PC-9 (cell line): ENCODE data around the gene MTA1. TPM values are rescaled to one million over a fixed set of nuclear protein-coding genes. Genes with fewer than 3 reads are reported as not detected.

ENCODE experiments used
- BruUV-seq: library from RNA; stranded (reverse); fragments of 400-500 nt; replicated peaks from 2 replicates; lab custom pipeline; 2021; lab: Mats Ljungman, UMichigan
- CTCF ChIA-PET: fragments of 300-600 bp; sonication (Branson Sonifier 250); formaldehyde crosslinking; loops from one replicate; lab custom pipeline; 2022; ENCODE audit warnings: antibody characterized with exemption; lab: Charles Lee
- POLR2A ChIA-PET: fragments of 300-600 bp; sonication (Branson Sonifier 250); formaldehyde crosslinking; loops from one replicate; lab custom pipeline; 2022; ENCODE audit warnings: antibody characterized with exemption; ENCODE audit not compliant: unreplicated experiment; lab: Charles Lee
- DNase-seq, 2 experiments: peaks; one replicate each; pipeline versions ENCODE4 v3.0.0 to v3.0.0-alpha.2; 2015 to 2022; ENCODE audit warnings: mixed read lengths in 1 of 2
- H2AFZ ChIP-seq: fragments of 200-600 bp; sonication (generic); 2 replicates; pipeline ENCODE4 v1.8.1; 2017; ENCODE audit warnings: antibody characterized with exemption
- H3F3A ChIP-seq: fragments of 200-600 bp; sonication (generic); 2 replicates; pipeline ENCODE4 v1.8.1; 2017; ENCODE audit warnings: antibody characterized with exemption, mild to moderate bottlenecking, low read depth; ENCODE audit not compliant: insufficient read depth
- H3K27ac ChIP-seq: fragments of 200-600 bp; sonication (generic); 2 replicates; pipeline ENCODE4 v1.6.1; 2016; ENCODE audit warnings: mixed run types
- H3K27me3 ChIP-seq: fragments of 200-600 bp; sonication (generic); 2 replicates; pipeline ENCODE4 v1.6.1; 2016; ENCODE audit warnings: low read depth, mixed run types; ENCODE audit not compliant: insufficient read depth
- H3K36me3 ChIP-seq: fragments of 200-600 bp; sonication (generic); 2 replicates; pipeline ENCODE4 v1.6.1; 2016; ENCODE audit warnings: low read depth, mixed run types
- H3K4me1 ChIP-seq: fragments of 200-600 bp; sonication (generic); replicated peaks from 2 replicates; pipeline ENCODE4 v1.6.1; 2016; ENCODE audit warnings: mixed run types; ENCODE audit not compliant: insufficient read depth
- H3K4me2 ChIP-seq: fragments of 200-600 bp; sonication (generic); 2 replicates; pipeline ENCODE4 v1.6.1; 2017; ENCODE audit warnings: mixed run types
- H3K4me3 ChIP-seq: fragments of 200-600 bp; sonication (generic); 2 replicates; pipeline ENCODE4 v1.6.1; 2016; ENCODE audit warnings: mixed run types
- H3K79me2 ChIP-seq: fragments of 200-600 bp; sonication (generic); 2 replicates; pipeline ENCODE4 v1.6.1; 2017; ENCODE audit warnings: low read depth, mixed run types
- H3K9me2 ChIP-seq: fragments of 200-600 bp; sonication (generic); 2 replicates; pipeline ENCODE4 v1.8.1; 2017; ENCODE audit warnings: mild to moderate bottlenecking; ENCODE audit not compliant: insufficient read depth
- H3K9me3 ChIP-seq: fragments of 200-600 bp; sonication (generic); 2 replicates; pipeline ENCODE4 v1.8.1; 2016; ENCODE audit warnings: low read depth; ENCODE audit not compliant: insufficient read depth
- H4K20me1 ChIP-seq: fragments of 200-600 bp; sonication (generic); 2 replicates; pipeline ENCODE4 v1.8.1; 2017; ENCODE audit not compliant: insufficient read depth
- EZH2 ChIP-seq: fragments of 200-600 bp; sonication (generic); IDR thresholded peaks from 2 replicates; pipeline ENCODE4 v1.8.0; 2017; ENCODE audit warnings: antibody characterized with exemption, low read depth
- intact Hi-C: fragments of 100-400 bp; cut with micrococcal nuclease; formaldehyde crosslinking; loops from one replicate; pipeline ENCODE4 v1.10.0; 2022; ENCODE audit not compliant: unreplicated experiment
- total RNA-seq: library from RNA; stranded (reverse); gene quantifications from 2 replicates; pipeline ENCODE4 v1.2.3, GENCODE V29; 2021
- TF ChIP-seq, protein P1 (sequence below): fragments of 200-600 bp; sonication (generic); conservative IDR thresholded peaks from 2 replicates; pipeline ENCODE4 v1.6.1; 2017; ENCODE audit warnings: mixed run types, antibody characterized with exemption, mild to moderate bottlenecking, moderate library complexity

Gene MTA1
- total RNA-seq, 1 experiment from 2014 or later = 124 TPM

DNA sequence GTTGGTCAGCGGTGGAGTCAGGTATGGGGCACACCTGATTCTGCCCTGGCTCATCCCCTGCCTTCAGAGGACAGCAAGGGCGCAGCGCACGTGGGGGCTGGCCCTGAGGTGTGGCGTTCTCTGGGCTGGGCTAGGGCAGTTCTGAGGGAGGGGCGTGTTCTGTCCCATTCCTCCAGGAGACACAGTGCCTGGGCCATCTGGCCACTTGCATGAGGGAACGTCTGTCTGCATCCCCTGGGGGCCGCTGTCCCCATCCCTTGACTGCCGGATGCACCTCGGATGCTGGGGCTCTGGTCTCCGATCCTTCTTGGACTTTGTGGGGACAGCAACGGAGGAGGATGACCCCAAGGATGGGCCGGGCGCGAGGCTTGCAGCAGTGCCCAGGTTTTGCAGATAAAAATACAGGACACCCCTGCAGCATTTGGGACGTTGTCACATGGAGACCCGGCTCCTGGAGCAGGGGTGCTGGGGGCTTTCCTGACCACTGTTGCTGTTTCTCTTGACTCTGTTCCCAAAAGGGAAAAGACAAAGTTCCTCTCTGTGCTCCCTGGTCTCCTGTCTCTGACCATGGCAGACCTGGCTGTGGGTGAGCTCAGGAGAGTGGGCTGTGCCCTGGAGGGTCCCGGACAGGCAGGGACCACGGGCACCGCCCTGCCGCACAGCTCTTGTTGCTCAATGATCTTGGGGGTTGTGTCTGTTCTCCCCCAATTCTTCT is 6.9 kb downstream of the MTA1 start:
- Histone ChIP-seq H3K27me3 (no peaks in the 10 kb centered on the region), H4K20me1 (peaks cover 72% of the 10 kb centered on the region), H3K4me1 (peaks cover 16% of the 10 kb centered on the region), H2AFZ (no peak overlapping the region), H3K36me3 (no peaks in the 10 kb centered on the region), H3K9me2 (no peaks in the 10 kb centered on the region), H3K79me2 (peaks cover 87% of the 10 kb centered on the region), H3K27ac (no peak overlapping the region), H3K4me3 (no peak overlapping the region), H3K9me3 (no peaks in the 10 kb centered on the region), H3F3A (peaks cover 24% of the 10 kb centered on the region), H3K4me2 (no peak overlapping the region)
- ChIA-PET POLR2A (no interaction called here), CTCF (no interaction called here)
- intact Hi-C loops = no loop called here
- TF ChIP-seq, protein P1, sequence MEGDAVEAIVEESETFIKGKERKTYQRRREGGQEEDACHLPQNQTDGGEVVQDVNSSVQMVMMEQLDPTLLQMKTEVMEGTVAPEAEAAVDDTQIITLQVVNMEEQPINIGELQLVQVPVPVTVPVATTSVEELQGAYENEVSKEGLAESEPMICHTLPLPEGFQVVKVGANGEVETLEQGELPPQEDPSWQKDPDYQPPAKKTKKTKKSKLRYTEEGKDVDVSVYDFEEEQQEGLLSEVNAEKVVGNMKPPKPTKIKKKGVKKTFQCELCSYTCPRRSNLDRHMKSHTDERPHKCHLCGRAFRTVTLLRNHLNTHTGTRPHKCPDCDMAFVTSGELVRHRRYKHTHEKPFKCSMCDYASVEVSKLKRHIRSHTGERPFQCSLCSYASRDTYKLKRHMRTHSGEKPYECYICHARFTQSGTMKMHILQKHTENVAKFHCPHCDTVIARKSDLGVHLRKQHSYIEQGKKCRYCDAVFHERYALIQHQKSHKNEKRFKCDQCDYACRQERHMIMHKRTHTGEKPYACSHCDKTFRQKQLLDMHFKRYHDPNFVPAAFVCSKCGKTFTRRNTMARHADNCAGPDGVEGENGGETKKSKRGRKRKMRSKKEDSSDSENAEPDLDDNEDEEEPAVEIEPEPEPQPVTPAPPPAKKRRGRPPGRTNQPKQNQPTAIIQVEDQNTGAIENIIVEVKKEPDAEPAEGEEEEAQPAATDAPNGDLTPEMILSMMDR = no peak
- TF ChIP-seq EZH2 = no peak
- DNase-seq = no peak
- BruUV-seq = no TSS peak

DNA sequence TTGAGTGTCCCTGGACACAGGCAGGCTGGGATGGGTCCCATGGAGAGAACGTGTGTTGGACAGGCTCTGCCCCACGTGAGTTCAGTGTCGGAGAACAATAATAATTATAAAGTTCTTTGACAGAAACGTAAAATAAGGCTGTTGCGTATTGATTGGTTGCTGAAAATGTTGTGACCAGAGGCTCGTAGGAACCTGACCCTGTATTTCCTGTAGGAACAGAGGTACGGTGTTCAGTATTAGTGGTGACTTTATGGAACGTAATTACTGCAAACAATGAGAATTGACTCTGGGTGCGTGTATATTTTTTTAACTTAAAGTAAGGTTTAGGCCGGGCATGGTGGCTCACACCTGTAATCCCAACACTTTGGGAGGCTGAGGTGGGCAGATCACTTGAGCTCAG is 7.8 kb downstream of the MTA1 start:
- no peak overlapping the region for H3K4me2 ChIP-seq
- H4K20me1 ChIP-seq = peaks cover 67% of the 10 kb centered on the region
- no peaks in the 10 kb centered on the region for H3K9me3 ChIP-seq
- H3K4me1 ChIP-seq = peaks cover 14% of the 10 kb centered on the region
- ChIA-PET POLR2A (no interaction called here), CTCF (no interaction called here)
- no peak overlapping the region for H3K27ac ChIP-seq
- H3K9me2 ChIP-seq = no peaks in the 10 kb centered on the region
- H3K36me3 ChIP-seq = 0 out of 2 replicates have a peak, but pooled peaks cover under 1% of the 10 kb centered on the region
- DNase-seq = no peak
- intact Hi-C loops = no loop called here
- H2AFZ ChIP-seq = no peak overlapping the region
- no peak overlapping the region for H3K4me3 ChIP-seq
- H3K79me2 ChIP-seq = peaks cover 85% of the 10 kb centered on the region
- H3F3A ChIP-seq = peaks cover 23% of the 10 kb centered on the region
- TF ChIP-seq, protein P1 = no peak
- TF ChIP-seq EZH2 = no peak
- H3K27me3 ChIP-seq = no peaks in the 10 kb centered on the region
- no TSS peak for BruUV-seq

DNA sequence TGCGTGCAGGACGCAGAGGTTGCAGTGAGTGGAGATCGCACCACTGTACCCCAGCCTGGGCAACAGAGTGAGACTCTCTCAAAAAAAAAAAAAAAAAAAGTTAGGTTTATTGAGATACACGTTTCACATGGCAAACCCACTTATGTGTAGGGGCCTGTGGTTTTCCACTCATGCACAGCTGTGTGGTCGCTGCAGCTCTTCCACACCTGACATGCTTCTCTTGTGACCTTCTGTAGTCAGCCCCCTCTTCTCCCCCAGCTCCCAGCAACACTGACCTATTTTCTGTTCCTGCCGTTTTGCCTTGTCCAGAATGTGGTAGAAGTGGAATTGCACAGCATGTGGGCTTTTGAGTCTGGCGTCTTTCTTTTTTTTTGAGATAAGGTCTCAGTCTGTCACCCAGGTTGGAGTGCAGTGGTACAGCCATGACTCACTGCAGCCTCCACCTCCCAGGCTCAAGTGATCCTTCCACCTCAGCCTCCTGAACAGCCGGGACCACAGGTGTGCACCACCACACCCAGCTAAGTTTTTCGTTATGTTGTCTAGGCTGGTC is 8.4 kb downstream of the MTA1 start:
- H3F3A ChIP-seq = peaks cover 28% of the 10 kb centered on the region
- no peaks in the 10 kb centered on the region for H3K9me2 ChIP-seq
- no peak overlapping the region for H3K27ac ChIP-seq
- ChIA-PET POLR2A (no interaction called here), CTCF (no interaction called here)
- H3K79me2 ChIP-seq = peaks cover 86% of the 10 kb centered on the region
- H3K4me2 ChIP-seq = no peak overlapping the region
- no peaks in the 10 kb centered on the region for H3K27me3 ChIP-seq
- no peak for DNase-seq
- H3K4me3 ChIP-seq = no peak overlapping the region
- TF ChIP-seq, protein P1 = no peak
- TF ChIP-seq EZH2 = no peak
- intact Hi-C loops = no loop called here
- H3K4me1 ChIP-seq = peaks cover 14% of the 10 kb centered on the region
- peaks cover 5% of the 10 kb centered on the region; the same call in 1 of the 2 replicates for H3K36me3 ChIP-seq
- H4K20me1 ChIP-seq = peaks cover 66% of the 10 kb centered on the region
- no TSS peak for BruUV-seq
- H2AFZ ChIP-seq = no peak overlapping the region
- H3K9me3 ChIP-seq = no peaks in the 10 kb centered on the region
